Mammary epithelial cell (primary cell): ENCODE data around the gene HSPA6.
"Not testable (repeated sequence)": the region's sequence is repeated elsewhere in the genome, so short reads cannot be mapped to it uniquely, and the experiment has no call there.

Experiments used
- CTCF ChIP-seq, 2 donors: IDR thresholded peaks in 1 of 2; conservative IDR thresholded peaks in 1 of 2; 2 replicates each; pipeline ENCODE4 v1.5.1; 2011 to 2012; ENCODE audit warnings: inconsistent platforms in 2 of 2, low read length in 2 of 2, mild to moderate bottlenecking in 2 of 2, control low read depth in 1 of 2, low read depth in 1 of 2; ENCODE audit not compliant: insufficient read depth in 1 of 2; ENCODE audit errors: extremely low read depth in 1 of 2
- EZH2 ChIP-seq: IDR thresholded peaks from 2 replicates; pipeline ENCODE4 v1.6.1; 2012; ENCODE audit warnings: low read length, inconsistent platforms, borderline replicate concordance

GRCh38 chr1:161529463-161530104 lies 5.2 kb downstream of the HSPA6 start:
- TF ChIP-seq EZH2; CTCF (conservative IDR thresholded peaks at IDR 0.05 in 1 of 2, IDR thresholded peaks at IDR 0.05 in 1 of 2; ENCODE audit: extremely low read depth in 1 of 2, insufficient read depth in 1 of 2, low read depth in 1 of 2, low read length in 2 of 2): not testable (repeated sequence)
